Measurements from ENCODE around the gene ELAVL1. TPM values are rescaled to one million over a fixed set of nuclear protein-coding genes. Genes with fewer than 3 reads are reported as not detected.

The ELAVL1 gene
- total and polyA plus RNA-seq, 2 of the 13 experiments (the other 11 are each of a cell fraction or from before 2014, with no cell fraction given), result 27.9 to 38.4 TPM

- Histone ChIP-seq H2AFZ (ENCODE audit: low read length) (no peak overlapping the region), H3K79me2 (ENCODE audit: insufficient read depth, low read length) (peaks cover 4% of the 10 kb centered on the region), H3K4me2 (ENCODE audit: low read depth, low read length) (no peak overlapping the region), H3K9ac (ENCODE audit: insufficient read depth, low read depth, low read length) (no peak overlapping the region), H3K36me3 (replicated peaks in 1 of 2; ENCODE audit: control insufficient read depth in 1 of 2, insufficient read depth in 2 of 2, low read length in 2 of 2) (peaks cover 48 to 92% of the 10 kb centered on the region in 2 experiments), H3K27me3 (ENCODE audit: control insufficient read depth in 1 of 2, insufficient read depth in 2 of 2, low read length in 2 of 2) (no peaks in the 10 kb centered on the region), H3K4me3 (replicated peaks in 1 of 3; ENCODE audit: insufficient read depth in 1 of 3, low read depth in 2 of 3, low read length in 3 of 3) (no peak overlapping the region), H3K27ac (ENCODE audit: extremely low read length, insufficient read depth, low read length) (no peak overlapping the region), H3K4me1 (ENCODE audit: insufficient read depth, low read length) (no peaks in the 10 kb centered on the region), H4K20me1 (ENCODE audit: insufficient read depth, low read length) (peaks cover 11% of the 10 kb centered on the region), H3K9me3 (ENCODE audit: low read length) (no peaks in the 10 kb centered on the region)
- 97% methylated on average over 21 of the region's 21 CpGs for WGBS (ENCODE audit: low lambda C conversion rate)
- DNase-seq (ENCODE audit: low spot score), result no peak
- no peak for ATAC-seq
- in situ Hi-C loops (cut with HindIII; ENCODE audit: extremely low pct_ligation_motif_present, low pct_unique_long_range_greater_than_20kb), result no loop called here
- POLR2A ChIA-PET, result no interaction called here
- TF ChIP-seq ZBTB38 (CRISPR knock-in tag; IDR thresholded peaks at IDR 0.05) (0 out of 2 replicates have a peak, but pooled peaks have one; percentile 13), ZFP36L2 (CRISPR knock-in tag; IDR thresholded peaks at IDR 0.05) (no peak)
- intact Hi-C loops (cut with micrococcal nuclease; ENCODE audit: unreplicated experiment), result no loop called here
- no peak for FAIRE-seq
- no TSS peak for BruUV-seq (replicated peaks)
- CTCF ChIA-PET (ENCODE audit: low intra/inter-chr PET ratio, low total read pairs), result no interaction called here
Measured at GRCh38 chr19:7982651-7983099, 22.8 kb downstream of the ELAVL1 start.

- Histone ChIP-seq H3K27ac (ENCODE audit: extremely low read length, insufficient read depth, low read length) (no peak overlapping the region), H3K36me3 (replicated peaks in 1 of 2; ENCODE audit: control insufficient read depth in 1 of 2, insufficient read depth in 2 of 2, low read length in 2 of 2) (peaks cover 46 to 92% of the 10 kb centered on the region in 2 experiments), H3K79me2 (ENCODE audit: insufficient read depth, low read length) (peaks cover 4% of the 10 kb centered on the region), H2AFZ (ENCODE audit: low read length) (no peak overlapping the region), H3K9me3 (ENCODE audit: low read length) (no peaks in the 10 kb centered on the region), H3K4me3 (replicated peaks in 1 of 3; ENCODE audit: insufficient read depth in 1 of 3, low read depth in 2 of 3, low read length in 3 of 3) (no peak overlapping the region), H4K20me1 (ENCODE audit: insufficient read depth, low read length) (peaks cover 8% of the 10 kb centered on the region; the same call in 1 of the 2 replicates), H3K27me3 (ENCODE audit: control insufficient read depth in 1 of 2, insufficient read depth in 2 of 2, low read length in 2 of 2) (no peaks in the 10 kb centered on the region), H3K4me1 (ENCODE audit: insufficient read depth, low read length) (no peaks in the 10 kb centered on the region), H3K9ac (ENCODE audit: insufficient read depth, low read depth, low read length) (no peak overlapping the region), H3K4me2 (ENCODE audit: low read depth, low read length) (no peak overlapping the region)
- DNase-seq (ENCODE audit: low spot score), result no peak
- POLR2A ChIA-PET, result no interaction called here
- no TSS peak for BruUV-seq (replicated peaks)
- WGBS (ENCODE audit: low lambda C conversion rate), result 100% methylated on average over 5 of the region's 10 CpGs
- in situ Hi-C loops (cut with HindIII; ENCODE audit: extremely low pct_ligation_motif_present, low pct_unique_long_range_greater_than_20kb), result no loop called here
- CTCF ChIA-PET (ENCODE audit: low intra/inter-chr PET ratio, low total read pairs), result no interaction called here
- intact Hi-C loops (cut with micrococcal nuclease; ENCODE audit: unreplicated experiment), result no loop called here
- no peak for FAIRE-seq
- TF ChIP-seq ZNF773 (CRISPR knock-in tag; IDR thresholded peaks at IDR 0.05; ENCODE audit: borderline replicate concordance), result no peak
- TF ChIP-seq ZNF205 (CRISPR knock-in tag; IDR thresholded peaks at IDR 0.05), result no peak
- TF ChIP-seq ZNF563 (CRISPR knock-in tag; IDR thresholded peaks at IDR 0.05), result no peak
- TF ChIP-seq, protein P1, sequence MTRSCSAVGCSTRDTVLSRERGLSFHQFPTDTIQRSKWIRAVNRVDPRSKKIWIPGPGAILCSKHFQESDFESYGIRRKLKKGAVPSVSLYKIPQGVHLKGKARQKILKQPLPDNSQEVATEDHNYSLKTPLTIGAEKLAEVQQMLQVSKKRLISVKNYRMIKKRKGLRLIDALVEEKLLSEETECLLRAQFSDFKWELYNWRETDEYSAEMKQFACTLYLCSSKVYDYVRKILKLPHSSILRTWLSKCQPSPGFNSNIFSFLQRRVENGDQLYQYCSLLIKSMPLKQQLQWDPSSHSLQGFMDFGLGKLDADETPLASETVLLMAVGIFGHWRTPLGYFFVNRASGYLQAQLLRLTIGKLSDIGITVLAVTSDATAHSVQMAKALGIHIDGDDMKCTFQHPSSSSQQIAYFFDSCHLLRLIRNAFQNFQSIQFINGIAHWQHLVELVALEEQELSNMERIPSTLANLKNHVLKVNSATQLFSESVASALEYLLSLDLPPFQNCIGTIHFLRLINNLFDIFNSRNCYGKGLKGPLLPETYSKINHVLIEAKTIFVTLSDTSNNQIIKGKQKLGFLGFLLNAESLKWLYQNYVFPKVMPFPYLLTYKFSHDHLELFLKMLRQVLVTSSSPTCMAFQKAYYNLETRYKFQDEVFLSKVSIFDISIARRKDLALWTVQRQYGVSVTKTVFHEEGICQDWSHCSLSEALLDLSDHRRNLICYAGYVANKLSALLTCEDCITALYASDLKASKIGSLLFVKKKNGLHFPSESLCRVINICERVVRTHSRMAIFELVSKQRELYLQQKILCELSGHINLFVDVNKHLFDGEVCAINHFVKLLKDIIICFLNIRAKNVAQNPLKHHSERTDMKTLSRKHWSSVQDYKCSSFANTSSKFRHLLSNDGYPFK (CRISPR knock-in tag; IDR thresholded peaks at IDR 0.05; ENCODE audit: borderline replicate concordance), result no peak
- no peak for TF ChIP-seq TFE3 (CRISPR knock-in tag; IDR thresholded peaks at IDR 0.05)
- no peak for TF ChIP-seq ZNF101 (CRISPR knock-in tag; IDR thresholded peaks at IDR 0.05; ENCODE audit: borderline replicate concordance, low read depth)
- TF ChIP-seq JUNB (CRISPR knock-in tag; IDR thresholded peaks at IDR 0.05; ENCODE audit: borderline replicate concordance), result no peak
- TF ChIP-seq JUND (CRISPR knock-in tag; IDR thresholded peaks at IDR 0.05), result no peak
- TF ChIP-seq ATF7-NPFF (CRISPR knock-in tag; IDR thresholded peaks at IDR 0.05; ENCODE audit: low read depth), result no peak
- ATAC-seq, result no peak
Measured at GRCh38 chr19:7982103-7982502, 23.3 kb downstream of the ELAVL1 start.
